GM12892 (cell line): ENCODE results near the gene CLDN14.

Source experiments
- POLR2A ChIP-seq: IDR thresholded peaks from 2 replicates; pipeline ENCODE4 v1.6.1; 2011; ENCODE audit warnings: low read depth, low read length, control low read depth
- POLR2AphosphoS5 ChIP-seq: IDR thresholded peaks from 2 replicates; pipeline ENCODE4 v1.6.1; 2011; ENCODE audit warnings: low read depth, low read length, control low read depth
- TAF1 ChIP-seq: IDR thresholded peaks from 2 replicates; pipeline ENCODE4 v1.6.1; 2011; ENCODE audit warnings: low read depth, mild to moderate bottlenecking, control low read depth, low read length, borderline replicate concordance

- no peak for TF ChIP-seq POLR2A
- TF ChIP-seq TAF1 = no peak
- TF ChIP-seq POLR2AphosphoS5 = no peak
These were observed 56.0 kb downstream of the CLDN14 start for GRCh38 chr21:36423771-36424433.
